GM12878 (cell line): ENCODE results near the gene SOD2. TPM values are rescaled to one million over a fixed set of nuclear protein-coding genes. Genes with fewer than 3 reads are reported as not detected.

Source experiments
- ATAC-seq: fragments of 200-7000 bp; cut with Tn5 transposase; 3 replicates; pipeline ENCODE4 v1.9.1; 2020; ENCODE audit warnings: mild to moderate bottlenecking, moderate library complexity
- BruUV-seq: library from RNA; stranded (reverse); fragments of 400-500 nt; replicated peaks from 2 replicates; lab custom pipeline; 2021; lab: Mats Ljungman, UMichigan
- CTCF ChIA-PET: fragments of 300-600 bp; sonication (Branson Sonifier 250); formaldehyde crosslinking; extraction: SDS; loops from one replicate; lab custom pipeline; 2021; ENCODE audit warnings: inconsistent platforms; lab: Yijun Ruan, JAX
- POLR2A ChIA-PET: fragments of 350-600 bp; formaldehyde crosslinking; extraction: SDS; loops from one replicate; lab custom pipeline; 2021; ENCODE audit warnings: inconsistent platforms; lab: Charles Lee
- RAD21 ChIA-PET: fragments of 300-600 bp; sonication (Branson Sonifier 250); formaldehyde crosslinking; loops from one replicate; lab custom pipeline; 2023; ENCODE audit warnings: antibody characterized with exemption; ENCODE audit not compliant: unreplicated experiment; lab: Charles Lee
- SMC1A ChIA-PET: fragments of 300-600 bp; sonication (Branson Sonifier 250); formaldehyde crosslinking; loops from one replicate; lab custom pipeline; 2023; ENCODE audit not compliant: unreplicated experiment, uncharacterized antibody; lab: Charles Lee
- DNase-seq: peaks from one replicate; pipeline ENCODE4 v3.0.0-alpha.2; 2011; ENCODE audit warnings: low read depth, low spot score
- FAIRE-seq: peaks from 3 replicates; lab custom pipeline; 2011; peaks lifted over from hg19 to GRCh38; lab: Jason Lieb, UNC
- H2AFZ ChIP-seq: 2 replicates; pipeline ENCODE4 v1.6.0; 2011; ENCODE audit warnings: low read depth, low read length, control low read depth; ENCODE audit not compliant: control insufficient read depth
- H3K27ac ChIP-seq: 2 replicates; pipeline ENCODE4 v1.5.1; 2011; ENCODE audit warnings: control low read depth; ENCODE audit not compliant: control insufficient read depth, insufficient read depth
- H3K27me3 ChIP-seq, 2 experiments: replicated peaks in 1 of 2; 2 replicates each; pipeline versions ENCODE4 v1.6.0 to v1.6.1; 2011; ENCODE audit warnings: low read length in 1 of 2; ENCODE audit not compliant: control insufficient read depth in 2 of 2, insufficient read depth in 2 of 2
- H3K36me3 ChIP-seq, 2 experiments: 2 replicates each; pipeline ENCODE4 v1.5.1; 2011; ENCODE audit warnings: low read length in 1 of 2; ENCODE audit not compliant: control insufficient read depth in 2 of 2, insufficient read depth in 2 of 2
- H3K4me1 ChIP-seq: 2 replicates; pipeline ENCODE4 v1.6.1; 2011; ENCODE audit warnings: mild to moderate bottlenecking, low read length, moderate library complexity, mixed read lengths; ENCODE audit not compliant: control insufficient read depth, insufficient read depth
- H3K4me2 ChIP-seq: 2 replicates; pipeline ENCODE4 v1.6.0; 2011; ENCODE audit warnings: control low read depth; ENCODE audit not compliant: control insufficient read depth, insufficient read depth
- H3K4me3 ChIP-seq: fragments of 200-600 bp; sonication (generic); 2 replicates; pipeline ENCODE4 v1.5.1; 2016
- H3K79me2 ChIP-seq: 2 replicates; pipeline ENCODE4 v1.6.0; 2011; ENCODE audit warnings: low read length; ENCODE audit not compliant: control insufficient read depth, insufficient read depth
- H3K9ac ChIP-seq: 2 replicates; pipeline ENCODE4 v1.8.0; 2011; ENCODE audit warnings: low read length, control low read depth, mixed read lengths; ENCODE audit not compliant: control insufficient read depth, insufficient read depth
- H3K9me3 ChIP-seq: replicated peaks from 3 replicates; pipeline ENCODE4 v1.5.1; 2011; ENCODE audit warnings: mild to moderate bottlenecking, low read length; ENCODE audit not compliant: control insufficient read depth, insufficient read depth
- H4K20me1 ChIP-seq: 2 replicates; pipeline ENCODE4 v1.6.0; 2011; ENCODE audit not compliant: control insufficient read depth, insufficient read depth
- BCL3 ChIP-seq: IDR thresholded peaks from 2 replicates; pipeline ENCODE4 v1.6.1; 2011; ENCODE audit warnings: borderline replicate concordance, low read depth, mild to moderate bottlenecking, moderate library complexity, low read length; ENCODE audit not compliant: insufficient read depth, poor library complexity, severe bottlenecking
- CEBPZ ChIP-seq: fragments of 150-350 bp; IDR thresholded peaks from 2 replicates; pipeline ENCODE4 v1.6.1; 2016; ENCODE audit warnings: low read depth, low read length
- CHD2 ChIP-seq: IDR thresholded peaks from 2 replicates; pipeline ENCODE4 v1.6.1; 2011; ENCODE audit warnings: low read depth, low read length, improper control_type of control experiment, borderline replicate concordance
- FOS ChIP-seq: IDR thresholded peaks from 3 replicates; pipeline ENCODE4 v1.6.1; 2011; ENCODE audit warnings: borderline replicate concordance; ENCODE audit not compliant: insufficient read length; ENCODE audit errors: extremely low read depth
- GATAD2B ChIP-seq: fragments of 450-650 bp; conservative IDR thresholded peaks from 2 replicates; pipeline ENCODE4 v1.6.1; 2017; ENCODE audit warnings: low read depth, mild to moderate bottlenecking, moderate library complexity
- IKZF2 ChIP-seq, 2 experiments: fragments of 450-650 bp; IDR thresholded peaks; 2 replicates each; pipeline ENCODE4 v1.6.1; 2017; ENCODE audit warnings: mild to moderate bottlenecking in 2 of 2, moderate library complexity in 2 of 2
- KDM1A ChIP-seq: fragments of 200-600 bp; sonication (generic); IDR thresholded peaks from 2 replicates; pipeline ENCODE4 v1.6.1; 2016; ENCODE audit warnings: borderline replicate concordance
- RAD51 ChIP-seq: fragments of 450-650 bp; IDR thresholded peaks from 2 replicates; pipeline ENCODE4 v1.6.1; 2016; ENCODE audit warnings: moderate library complexity, mild to moderate bottlenecking, inconsistent platforms
- RUNX3 ChIP-seq: IDR thresholded peaks from 2 replicates; pipeline ENCODE4 v1.6.1; 2012; ENCODE audit warnings: low read length, inconsistent platforms
- SPI1 ChIP-seq: IDR thresholded peaks from 2 replicates; pipeline ENCODE4 v1.6.1; 2011; ENCODE audit warnings: low read depth, mild to moderate bottlenecking, low read length, moderate library complexity, borderline replicate concordance; ENCODE audit not compliant: insufficient read depth
- SREBF1 ChIP-seq: IDR thresholded peaks from 2 replicates; pipeline ENCODE4 v1.6.1; 2012; ENCODE audit warnings: mild to moderate bottlenecking, low read length
- TAF1 ChIP-seq: IDR thresholded peaks from 2 replicates; pipeline ENCODE4 v1.6.1; 2011; ENCODE audit warnings: mild to moderate bottlenecking, low read depth, low read length, borderline replicate concordance
- TCF7 ChIP-seq: IDR thresholded peaks from 2 replicates; pipeline ENCODE4 v1.6.1; 2014; ENCODE audit warnings: antibody characterized with exemption, borderline replicate concordance
- ZNF274 ChIP-seq: IDR thresholded peaks from one replicate; pipeline ENCODE4 v1.8.0; 2011; ENCODE audit not compliant: insufficient read length, insufficient read depth
- ZNF384 ChIP-seq: IDR thresholded peaks from 2 replicates; pipeline ENCODE4 v1.6.1; 2012; ENCODE audit warnings: low read depth, mild to moderate bottlenecking, low read length, improper control_type of control experiment, borderline replicate concordance
- ZNF622 ChIP-seq: fragments of 450-650 bp; IDR thresholded peaks from 2 replicates; pipeline ENCODE4 v1.6.1; 2017; ENCODE audit warnings: mild to moderate bottlenecking, inconsistent platforms
- WGBS: methylation state at CpG from one replicate; pipeline ENCODE4 v1.1.6; 2016; ENCODE audit warnings: low lambda C conversion rate; ENCODE audit not compliant: insufficient replicate concordance, insufficient coverage; ENCODE audit errors: missing lambda C conversion rate; 5-methylcytosine and 5-hydroxymethylcytosine counted together
- in situ Hi-C: fragments of 300-500 bp; cut with MboI; formaldehyde crosslinking; loops from 9 replicates; pipeline ENCODE4 v1.14.3; 2018; ENCODE audit warnings: mixed read lengths
- intact Hi-C: fragments of 100-400 bp; cut with micrococcal nuclease; formaldehyde crosslinking; loops from one replicate; pipeline ENCODE4 v1.14.2; 2022; ENCODE audit not compliant: unreplicated experiment
- polyA plus RNA-seq, 11 experiments: library from polyadenylated mRNA; depleted of rRNA in 4 of 11; unstranded in 6 of 11; stranded (reverse) in 5 of 11; fragments of >200 nt; fragmentation: Nextera tagmentation in 4 of 11; fragmentation: Illumina TruSeq in 1 of 11; extraction: Ambion mirVana in 4 of 11; extraction: Trizol in 1 of 11; gene quantifications; 1 replicate in 1 of 11; 2 replicates in 10 of 11; pipeline versions ENCODE4 v1.2.1 to v1.2.3, GENCODE V29; 2011 to 2016; ENCODE audit warnings: inconsistent platforms in 2 of 11, missing spikeins in 2 of 11, low read depth in 1 of 11
- total RNA-seq, 4 experiments: library from RNA; depleted of rRNA in 3 of 4; stranded (reverse); fragments of >200 nt in 3 of 4; fragmentation: Illumina TruSeq in 1 of 4; extraction: Trizol in 1 of 4; gene quantifications; 2 replicates each; pipeline versions ENCODE4 v1.2.1 to v1.2.3, GENCODE V29; 2013 to 2021

The SOD2 gene
- total and polyA plus RNA-seq, 10 of the 15 experiments (the other 5 are each of a cell fraction or from before 2014, with no cell fraction given) = 12.1 to 55.8 (median 39.1) TPM

GRCh38 chr6:159691963-159692287 is 1.1 kb downstream of the SOD2 start (continued):
- TF ChIP-seq ZNF622 (no peak), CHD2 (no peak), RUNX3 (no peak)
- TF ChIP-seq, all 136 proteins: peak for 0

- peak overlapping the region; percentile 89 for H2AFZ ChIP-seq
- in situ Hi-C loops (no loop called here), intact Hi-C loops (loop anchor here (1.0 to 10.0 kb wide), 2 partner anchors 162 to 413 kb away; no protein-coding TSS in a partner anchor)
- H3K4me3 ChIP-seq = peak overlapping the region; percentile 66
- H3K27ac ChIP-seq = peak overlapping the region; percentile 74
- WGBS = 2% methylated on average over 11 of the region's 11 CpGs
- peaks cover 10% of the 10 kb centered on the region for H3K4me1 ChIP-seq
- ATAC-seq (0 out of 3 replicates have a peak, but pooled peaks have one; percentile 6), FAIRE-seq (peak; percentile 91), DNase-seq (peak; percentile 47)
- H4K20me1 ChIP-seq = no peaks in the 10 kb centered on the region
- ChIA-PET CTCF (interaction anchor here (0.6 to 5.8 kb wide), 32 partner anchors 9 to 276 kb away, joined by 3 to 46 read pairs (median 4); partner anchors contain the start of genes ACAT2, MRPL18, TCP1 and WTAP), SMC1A (interaction anchor here (0.6 to 3.4 kb wide), 22 partner anchors 10 to 842 kb away, joined by 3 to 18 read pairs (median 4); partner anchors contain the start of genes ACAT2, TCP1 and WTAP), RAD21 (interaction anchor here (0.8 to 3.2 kb wide), 11 partner anchors 29 to 276 kb away, joined by 3 to 13 read pairs (median 5); partner anchors contain the start of genes MRPL18, TCP1 and WTAP), POLR2A (interaction anchor here (0.6 to 3.3 kb wide), 6 partner anchors 11 to 99 kb away, joined by 3 to 16 read pairs (median 4); partner anchors contain the start of genes MRPL18 and WTAP)
- no peaks in the 10 kb centered on the region for H3K9me3 ChIP-seq
- BruUV-seq = TSS peak; percentile 70
- peak overlapping the region; percentile 53 for H3K9ac ChIP-seq
- H3K36me3 ChIP-seq = peaks cover 0 to 5% of the 10 kb centered on the region in 2 experiments; a peak in 1 of 4 replicates
- peaks cover 23% of the 10 kb centered on the region for H3K79me2 ChIP-seq
- H3K4me2 ChIP-seq = peak overlapping the region; percentile 82
- no peaks in the 10 kb centered on the region for H3K27me3 ChIP-seq
- TF ChIP-seq IKZF2 (IDR thresholded peaks at IDR 0.05) (peak; percentile 41 to 54; a peak in 3 of 4 replicates), TAF1 (no peak), ZNF274 (no peak), FOS (no peak), BCL3 (no peak), KDM1A (no peak), CEBPZ (no peak), TCF7 (no peak), ZNF622 (no peak), RAD51 (0 out of 2 replicates have a peak, but pooled peaks have one; percentile 9), ZNF384 (no peak), SREBF1 (no peak), GATAD2B (no peak), SPI1 (no peak)
Observed at GRCh38 chr6:159691133-159691962, 1.7 kb downstream of the SOD2 start.
